GM19238 (cell line): ENCODE data around the gene ISOC2.

Source experiments
- DNase-seq: peaks from one replicate; pipeline ENCODE4 v3.0.0; 2011; ENCODE audit warnings: low spot score; ENCODE audit not compliant: insufficient read length

The ISOC2 gene

GRCh38 chr19:55479451-55480230 is 18.2 kb upstream of the ISOC2 start:
- no peak for DNase-seq

GRCh38 chr19:55479045-55479444 is 17.6 kb upstream of the ISOC2 start:
- no peak for DNase-seq

- no peak for DNase-seq
These were observed 16.9 kb upstream of the ISOC2 start for GRCh38 chr19:55478364-55478763.

- DNase-seq: no peak
These were observed 16.5 kb upstream of the ISOC2 start for GRCh38 chr19:55477905-55478304.

GRCh38 chr19:55476100-55476775 is 14.8 kb upstream of the ISOC2 start, which contains the start of gene ZNF628:
TSS of gene ZNF628 (plus strand) at chr19:55476617. CDS start at chr19:55479911, 3,294 bp downstream.
- DNase-seq: peak; percentile 100

GRCh38 chr19:55474269-55475265 is 13.1 kb upstream of the ISOC2 start:
- DNase-seq: no peak

GRCh38 chr19:55473225-55474012 is 12.0 kb upstream of the ISOC2 start:
- DNase-seq: no peak

GRCh38 chr19:55472463-55472862 is 11.0 kb upstream of the ISOC2 start:
- no peak for DNase-seq

- DNase-seq: no peak
These were observed 9.8 kb upstream of the ISOC2 start for GRCh38 chr19:55471266-55471665.

- no peak for DNase-seq
These were observed 6.6 kb upstream of the ISOC2 start for GRCh38 chr19:55468054-55468393.

GRCh38 chr19:55467236-55468053 is 6.0 kb upstream of the ISOC2 start:
- DNase-seq: peak; percentile 82

GRCh38 chr19:55466241-55466614 is 4.8 kb upstream of the ISOC2 start:
- no peak for DNase-seq

- no peak for DNase-seq
These were observed 4.2 kb upstream of the ISOC2 start for GRCh38 chr19:55465460-55466240.

- no peak for DNase-seq
These were observed 3.2 kb upstream of the ISOC2 start, which contains the start of gene C19orf85 for GRCh38 chr19:55464662-55465054. TSS of gene C19orf85 (minus strand) at chr19:55464751. CDS start at chr19:55464554, 197 bp downstream.

- no peak for DNase-seq
These were observed 2.7 kb upstream of the ISOC2 start for GRCh38 chr19:55464039-55464661.

GRCh38 chr19:55463583-55464031 is 2.2 kb upstream of the ISOC2 start:
- no peak for DNase-seq

GRCh38 chr19:55462722-55463121 is 1.3 kb upstream of the ISOC2 start:
- no peak for DNase-seq

- no peak for DNase-seq
These were observed 658 bp upstream of the ISOC2 start for GRCh38 chr19:55461974-55462626.
